H1 (cell line): ENCODE results near the gene FOXI1. TPM values are rescaled to one million over a fixed set of nuclear protein-coding genes. Genes with fewer than 3 reads are reported as not detected.

Experiments used
- CTCF ChIA-PET: fragments of 300-600 bp; sonication (Branson Sonifier 250); formaldehyde crosslinking; loops from one replicate; lab custom pipeline; 2021; ENCODE audit not compliant: partially characterized antibody; lab: Charles Lee
- POLR2A ChIA-PET: fragments of 300-600 bp; sonication (Branson Sonifier 250); formaldehyde crosslinking; loops from one replicate; lab custom pipeline; 2021; ENCODE audit warnings: inconsistent platforms; ENCODE audit not compliant: partially characterized antibody; lab: Charles Lee
- DNase-seq, 2 experiments: peaks; one replicate each; pipeline versions ENCODE4 v3.0.0 to v3.0.0-alpha.2; 2010 to 2022; ENCODE audit warnings: low spot score in 2 of 2, low read depth in 1 of 2, mixed read lengths in 1 of 2
- FAIRE-seq: peaks from 2 replicates; lab custom pipeline; 2011; peaks lifted over from hg19 to GRCh38; lab: Jason Lieb, UNC
- H2AFZ ChIP-seq: 2 replicates; pipeline ENCODE4 v1.8.1; 2012; ENCODE audit warnings: low read length, inconsistent platforms
- H2AK5ac ChIP-seq: 2 replicates; pipeline ENCODE4 v1.6.1; 2013; ENCODE audit warnings: low read depth, low read length
- H2BK120ac ChIP-seq: replicated peaks from 2 replicates; pipeline ENCODE3; 2013; ENCODE audit warnings: low read depth, low read length, inconsistent platforms
- H2BK12ac ChIP-seq: 2 replicates; pipeline ENCODE4 v1.6.1; 2013; ENCODE audit warnings: low read depth, low read length
- H2BK15ac ChIP-seq: 2 replicates; pipeline ENCODE4 v1.6.1; 2013; ENCODE audit warnings: low read length
- H2BK20ac ChIP-seq: 2 replicates; pipeline ENCODE4 v1.6.1; 2013; ENCODE audit warnings: low read length
- H2BK5ac ChIP-seq: 2 replicates; pipeline ENCODE4 v1.6.1; 2013; ENCODE audit warnings: low read depth, low read length
- H3K14ac ChIP-seq: 2 replicates; pipeline ENCODE4 v1.6.1; 2013; ENCODE audit warnings: inconsistent platforms; ENCODE audit not compliant: insufficient read length
- H3K18ac ChIP-seq: 2 replicates; pipeline ENCODE4 v1.6.1; 2013; ENCODE audit warnings: low read length; ENCODE audit errors: extremely low read depth
- H3K23ac ChIP-seq: 2 replicates; pipeline ENCODE4 v1.6.1; 2013; ENCODE audit warnings: inconsistent platforms; ENCODE audit not compliant: insufficient read length
- H3K23me2 ChIP-seq: 2 replicates; pipeline ENCODE4 v1.6.1; 2013; ENCODE audit warnings: low read depth, low read length
- H3K27ac ChIP-seq: 2 replicates; pipeline ENCODE4 v1.6.1; 2011; ENCODE audit warnings: low read depth, low read length, inconsistent platforms
- H3K27me3 ChIP-seq, 4 experiments: replicated peaks in 1 of 4; 1 replicate in 1 of 4; 2 replicates in 3 of 4; pipeline versions ENCODE4 v1.6.1 to v1.8.1; 2011 to 2013; ENCODE audit warnings: low read length in 3 of 4, mild to moderate bottlenecking in 3 of 4, inconsistent platforms in 2 of 4, mixed read lengths in 2 of 4, moderate library complexity in 1 of 4; ENCODE audit not compliant: control insufficient read depth in 3 of 4, insufficient read depth in 3 of 4; ENCODE audit errors: extremely low read depth in 1 of 4
- H3K36me3 ChIP-seq, 4 experiments: 2 replicates each; pipeline versions ENCODE4 v1.6.1 to v1.8.1; 2011 to 2013; ENCODE audit warnings: mild to moderate bottlenecking in 4 of 4, low read length in 3 of 4, moderate library complexity in 2 of 4, control low read depth in 1 of 4, inconsistent platforms in 1 of 4; ENCODE audit not compliant: insufficient read depth in 4 of 4, control insufficient read depth in 2 of 4
- H3K4ac ChIP-seq: replicated peaks from 2 replicates; pipeline ENCODE3; 2013; ENCODE audit warnings: low read length, low read depth, mixed read lengths, inconsistent platforms; ENCODE audit not compliant: insufficient read length
- H3K4me1 ChIP-seq, 4 experiments: replicated peaks in 1 of 4; 1 replicate in 1 of 4; 2 replicates in 3 of 4; pipeline versions ENCODE4 v1.6.1 to v1.8.1; 2011 to 2013; ENCODE audit warnings: low read length in 3 of 4, inconsistent platforms in 2 of 4, mixed read lengths in 1 of 4; ENCODE audit not compliant: insufficient read depth in 4 of 4, control insufficient read depth in 3 of 4
- H3K4me2 ChIP-seq, 2 experiments: 2 replicates each; pipeline versions ENCODE4 v1.6.1 to v1.8.1; 2011 to 2013; ENCODE audit warnings: low read depth in 2 of 2, low read length in 2 of 2, control low read depth in 1 of 2, inconsistent platforms in 1 of 2, mild to moderate bottlenecking in 1 of 2; ENCODE audit not compliant: insufficient read depth in 1 of 2
- H3K4me3 ChIP-seq, 4 experiments: fragments of 200-600, 300-600 bp in 1 of 4; sonication (generic), shearing (Covaris generic), sonication (Bioruptor Twin) in 1 of 4; 2 replicates each; pipeline versions ENCODE4 v1.5.1 to v1.8.1; 2011 to 2016; ENCODE audit warnings: low read length in 4 of 4, low read depth in 3 of 4, control low read depth in 2 of 4, inconsistent platforms in 2 of 4, mild to moderate bottlenecking in 2 of 4, mixed read lengths in 1 of 4, moderate library complexity in 1 of 4; ENCODE audit not compliant: insufficient read depth in 2 of 4; ENCODE audit errors: extremely low read depth in 1 of 4
- H3K56ac ChIP-seq: replicated peaks from 2 replicates; pipeline ENCODE3; 2013; ENCODE audit warnings: low read depth, mild to moderate bottlenecking, mixed read lengths, low read length, inconsistent platforms; ENCODE audit not compliant: insufficient read length
- H3K79me1 ChIP-seq: 2 replicates; pipeline ENCODE4 v1.6.1; 2013; ENCODE audit warnings: low read depth, low read length, control low read depth
- H3K79me2 ChIP-seq, 2 experiments: 2 replicates each; pipeline versions ENCODE4 v1.6.1 to v1.8.1; 2012 to 2013; ENCODE audit warnings: low read length in 2 of 2, mild to moderate bottlenecking in 2 of 2, inconsistent platforms in 1 of 2; ENCODE audit not compliant: insufficient read depth in 2 of 2, control insufficient read depth in 1 of 2
- H3K9ac ChIP-seq, 4 experiments: replicated peaks in 1 of 4; 1 replicate in 1 of 4; 2 replicates in 3 of 4; pipeline versions ENCODE4 v1.6.1 to v1.8.1; 2011 to 2013; ENCODE audit warnings: low read depth in 3 of 4, low read length in 3 of 4, control low read depth in 2 of 4, mild to moderate bottlenecking in 2 of 4, moderate library complexity in 2 of 4, inconsistent platforms in 1 of 4; ENCODE audit errors: extremely low read depth in 1 of 4
- H3K9me3 ChIP-seq, 2 experiments: 2 replicates each; pipeline versions ENCODE4 v1.6.1 to v1.8.1; 2012 to 2013; ENCODE audit warnings: mild to moderate bottlenecking in 2 of 2, moderate library complexity in 2 of 2, control low read depth in 1 of 2, inconsistent platforms in 1 of 2, low read depth in 1 of 2, low read length in 1 of 2, mixed read lengths in 1 of 2; ENCODE audit not compliant: insufficient read depth in 2 of 2
- H4K20me1 ChIP-seq, 2 experiments: replicated peaks in 1 of 2; 2 replicates each; pipeline versions ENCODE3 to v1.8.1; 2011 to 2013; ENCODE audit warnings: inconsistent platforms in 2 of 2, low read length in 2 of 2, mild to moderate bottlenecking in 1 of 2; ENCODE audit not compliant: insufficient read depth in 2 of 2, control insufficient read depth in 1 of 2
- H4K5ac ChIP-seq: 2 replicates; pipeline ENCODE4 v1.6.1; 2013; ENCODE audit warnings: low read length, low read depth, mixed read lengths, inconsistent platforms; ENCODE audit not compliant: insufficient read length
- H4K8ac ChIP-seq: 2 replicates; pipeline ENCODE4 v1.8.0; 2013; ENCODE audit warnings: mild to moderate bottlenecking, moderate library complexity, low read length, inconsistent platforms; ENCODE audit not compliant: insufficient read depth; ENCODE audit errors: extremely low read depth
- H4K91ac ChIP-seq: replicated peaks from 2 replicates; pipeline ENCODE3; 2013; ENCODE audit warnings: low read length, mixed read lengths, inconsistent platforms; ENCODE audit not compliant: insufficient read length
- CEBPB ChIP-seq: IDR thresholded peaks from 2 replicates; pipeline ENCODE4 v1.6.1; 2012; ENCODE audit warnings: low read depth, low read length
- CHD1 ChIP-seq: IDR thresholded peaks from 2 replicates; pipeline ENCODE4 v1.6.1; 2012; ENCODE audit warnings: low read depth, low read length, improper control_type of control experiment
- CHD2 ChIP-seq: IDR thresholded peaks from 2 replicates; pipeline ENCODE4 v1.6.1; 2012; ENCODE audit warnings: low read length, improper control_type of control experiment
- CREB1 ChIP-seq: IDR thresholded peaks from 2 replicates; pipeline ENCODE4 v1.6.1; 2012; ENCODE audit warnings: inconsistent platforms
- CTCF ChIP-seq, 3 experiments: IDR thresholded peaks; 1 replicate in 2 of 3; 2 replicates in 1 of 3; pipeline versions ENCODE4 v1.5.1 to v1.6.1; 2011; ENCODE audit warnings: low read length in 3 of 3, mild to moderate bottlenecking in 3 of 3, inconsistent platforms in 2 of 3, low read depth in 1 of 3, moderate library complexity in 1 of 3; ENCODE audit not compliant: insufficient read depth in 1 of 3; ENCODE audit errors: control extremely low read depth in 1 of 3
- HDAC2 ChIP-seq, 2 experiments: fragments of 300-600 bp in 1 of 2; sonication (generic) in 1 of 2; IDR thresholded peaks; 2 replicates each; pipeline ENCODE4 v1.6.1; 2011 to 2012; ENCODE audit warnings: low read depth in 2 of 2, low read length in 2 of 2, mild to moderate bottlenecking in 2 of 2, moderate library complexity in 2 of 2, borderline replicate concordance in 1 of 2, inconsistent platforms in 1 of 2
- PHF8 ChIP-seq: fragments of 200-600 bp; sonication (generic); conservative IDR thresholded peaks from 2 replicates; pipeline ENCODE4 v1.7.1; 2012; ENCODE audit warnings: low read depth, mild to moderate bottlenecking, inconsistent platforms, low read length, moderate library complexity
- RFX5 ChIP-seq: IDR thresholded peaks from 2 replicates; pipeline ENCODE4 v1.6.1; 2011; ENCODE audit warnings: low read depth, low read length, improper control_type of control experiment, borderline replicate concordance
- SIRT6 ChIP-seq: IDR thresholded peaks from one replicate; pipeline ENCODE4 v1.7.1; 2012; ENCODE audit warnings: low read length, inconsistent platforms
- SP4 ChIP-seq: IDR thresholded peaks from 2 replicates; pipeline ENCODE4 v1.6.1; 2012; ENCODE audit warnings: low read length, inconsistent platforms
- TAF1 ChIP-seq: IDR thresholded peaks from 2 replicates; pipeline ENCODE4 v1.6.1; 2011; ENCODE audit warnings: mild to moderate bottlenecking, low read depth, low read length
- ZNF274 ChIP-seq: IDR thresholded peaks from 2 replicates; pipeline ENCODE4 v1.7.0; 2012; ENCODE audit warnings: low read length, borderline replicate concordance; ENCODE audit errors: extremely low read depth
- WGBS, 2 experiments: shearing (Covaris generic) in 1 of 2; methylation state at CpG; one replicate each; pipeline versions ENCODE4 v1.1.6 to v1.1.7; 2013 to 2015; ENCODE audit warnings: low lambda C conversion rate in 2 of 2, mixed read lengths in 2 of 2, inconsistent platforms in 1 of 2, low coverage in 1 of 2, missing lambda C conversion rate in 1 of 2; ENCODE audit not compliant: insufficient replicate concordance in 2 of 2, insufficient coverage in 1 of 2, insufficient read length in 1 of 2; ENCODE audit errors: extremely low coverage in 1 of 2, missing lambda C conversion rate in 1 of 2; 5-methylcytosine and 5-hydroxymethylcytosine counted together
- polyA plus RNA-seq, 7 experiments: library from polyadenylated mRNA; depleted of rRNA in 3 of 7; stranded (reverse) in 5 of 7; unstranded in 2 of 7; fragments of >200 nt in 5 of 7; fragments of 200-250 nt in 2 of 7; gene quantifications; 1 replicate in 5 of 7; 2 replicates in 1 of 7; 4 replicates in 1 of 7; pipeline versions ENCODE4 v1.2.1 to v1.2.3, GENCODE V29; 2011 to 2013; ENCODE audit warnings: missing spikeins in 2 of 7, mixed read lengths in 2 of 7
- total RNA-seq: library from RNA; stranded (reverse); fragmentation: NEBNext Ultra II Directional; extraction: Animal tissue kit (Norgen Biotek cat#: 25700); gene quantifications from 2 replicates; pipeline ENCODE4 v1.2.1, GENCODE V29; 2021

FOXI1 gene
- total and polyA plus RNA-seq, 2 of the 8 experiments (the other 6 are each of a cell fraction or from before 2014, with no cell fraction given), result not detected

DNA sequence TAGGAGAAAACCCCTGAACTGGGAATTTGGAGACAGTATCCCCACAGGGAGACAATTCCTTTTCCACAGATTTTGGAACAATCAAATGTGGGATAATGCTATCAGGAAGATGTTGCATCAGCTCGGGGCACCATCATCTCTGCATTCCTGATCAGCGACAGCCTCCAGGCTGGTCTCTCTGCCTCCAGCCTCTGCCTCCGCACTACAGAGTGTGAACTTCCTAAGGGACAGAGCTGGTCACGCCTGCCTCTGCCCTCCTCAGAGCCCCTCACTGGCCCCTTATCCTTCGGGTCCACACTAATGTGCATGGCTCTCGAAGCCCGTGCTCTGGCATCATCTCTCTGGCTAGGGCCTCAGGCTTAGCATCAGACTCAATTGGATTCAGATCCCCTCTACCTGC lies 8.6 kb downstream of the FOXI1 start:
- no peak overlapping the region for H4K91ac ChIP-seq
- H2BK15ac ChIP-seq, result no peak overlapping the region
- FAIRE-seq (no peak), DNase-seq (peak in 1 of 2 experiments; percentile 16)
- no peaks in the 10 kb centered on the region for H3K79me2 ChIP-seq
- H3K79me1 ChIP-seq, result no peaks in the 10 kb centered on the region
- no peak overlapping the region for H4K8ac ChIP-seq
- peaks cover 0 to 20% (median 8%) of the 10 kb centered on the region in 4 experiments; a peak in 5 of 7 replicates for H3K27me3 ChIP-seq
- POLR2A ChIA-PET, result no interaction called here
- no peak overlapping the region for H4K5ac ChIP-seq
- H3K9me3 ChIP-seq, result peaks cover 4 to 11% of the 10 kb centered on the region in 2 experiments; a peak in 2 of 4 replicates
- H2BK12ac ChIP-seq, result no peak overlapping the region
- no peak overlapping the region for H3K9ac ChIP-seq
- no peaks in the 10 kb centered on the region for H4K20me1 ChIP-seq
- no peak overlapping the region for H3K4me2 ChIP-seq
- no peak overlapping the region for H2AK5ac ChIP-seq
- no peak overlapping the region for H3K27ac ChIP-seq
- CTCF ChIA-PET, result interaction anchor here (0.9 to 2.2 kb wide), 4 partner anchors 8 to 290 kb away, joined by 3 to 7 read pairs (median 4); no protein-coding TSS in a partner anchor
- no peaks in the 10 kb centered on the region; the same call in 1 of the 2 replicates for H3K23me2 ChIP-seq
- H2BK20ac ChIP-seq, result no peak overlapping the region
- no peak overlapping the region for H3K56ac ChIP-seq
- H3K4me3 ChIP-seq, result no peak overlapping the region
- H2AFZ ChIP-seq, result no peak overlapping the region
- 70% methylated on average over 7 of the region's 7 CpGs; no CpG with 5 or more reads in 1 of the 2 experiments for WGBS, 2 experiments
- no peak overlapping the region for H2BK5ac ChIP-seq
- H3K36me3 ChIP-seq, result no peaks in the 10 kb centered on the region
- H3K14ac ChIP-seq, result no peak overlapping the region
- peak overlapping the region; percentile 31 for H2BK120ac ChIP-seq
- H3K4me1 ChIP-seq, result peaks cover 4 to 17% (median 7%) of the 10 kb centered on the region in 4 experiments; a peak in 6 of 7 replicates
- H3K4ac ChIP-seq, result no peak overlapping the region
- no peak overlapping the region; the same call in 1 of the 2 replicates for H3K18ac ChIP-seq
- no peak overlapping the region for H3K23ac ChIP-seq
- TF ChIP-seq ZNF274 (no peak), SP4 (no peak), CREB1 (no peak), SIRT6 (no peak), HDAC2 (IDR thresholded peaks at IDR 0.05; ENCODE audit: borderline replicate concordance in 1 of 2, low read depth in 2 of 2, low read length in 2 of 2) (no peak), CEBPB (no peak), RFX5 (no peak), CTCF (IDR thresholded peaks at IDR 0.05; ENCODE audit: control extremely low read depth in 1 of 3, insufficient read depth in 1 of 3, low read depth in 1 of 3, low read length in 3 of 3) (no peak), CHD1 (no peak), PHF8 (no peak), TAF1 (no peak), CHD2 (no peak)
